NOMO-1 (cell line): ENCODE measurements around the gene EDARADD.

Experiments
- DNase-seq, 2 experiments: peaks; one replicate each; lab custom pipeline; 2025; ENCODE audit not compliant: unreplicated experiment in 2 of 2; lab: John Stamatoyannopoulos, UW

EDARADD gene

GRCh38 chr1:236391008-236391407, 3.1 kb upstream of the EDARADD start:
- DNase-seq: no peak

GRCh38 chr1:236392182-236392581, 1.9 kb upstream of the EDARADD start:
- no peak for DNase-seq

GRCh38 chr1:236394879-236395229, 768 bp downstream of the EDARADD start:
- peak in 1 of 2 experiments; percentile 19 for DNase-seq

- DNase-seq: peak; percentile 5 to 17
Observed at GRCh38 chr1:236395230-236395946, 1.3 kb downstream of the EDARADD start.

- DNase-seq: no peak
Observed at GRCh38 chr1:236395947-236396664, 2.0 kb downstream of the EDARADD start.

GRCh38 chr1:236396665-236397043, 2.6 kb downstream of the EDARADD start:
- no peak for DNase-seq

GRCh38 chr1:236397173-236397759, 3.2 kb downstream of the EDARADD start:
- DNase-seq: no peak

- no peak for DNase-seq
Observed at GRCh38 chr1:236398538-236398937, 4.5 kb downstream of the EDARADD start.

GRCh38 chr1:236400061-236400603, 6.0 kb downstream of the EDARADD start:
- DNase-seq: no peak

GRCh38 chr1:236401698-236402097, 7.6 kb downstream of the EDARADD start:
- no peak for DNase-seq

GRCh38 chr1:236403905-236404696, 10.0 kb downstream of the EDARADD start:
- DNase-seq: no peak

GRCh38 chr1:236407059-236407458, 13.0 kb downstream of the EDARADD start:
- no peak for DNase-seq

- no peak for DNase-seq
Observed at GRCh38 chr1:236413688-236414087, 19.6 kb downstream of the EDARADD start.

- DNase-seq: no peak
Observed at GRCh38 chr1:236416165-236416564, 22.1 kb downstream of the EDARADD start.

GRCh38 chr1:236417336-236417735, 23.2 kb downstream of the EDARADD start:
- no peak for DNase-seq

- DNase-seq: no peak
Observed at GRCh38 chr1:236419502-236419901, 25.4 kb downstream of the EDARADD start.

- no peak for DNase-seq
Observed at GRCh38 chr1:236421022-236421421, 26.9 kb downstream of the EDARADD start.

GRCh38 chr1:236421850-236422516, 27.9 kb downstream of the EDARADD start:
- no peak for DNase-seq

- DNase-seq: no peak
Observed at GRCh38 chr1:236422517-236422876, 28.4 kb downstream of the EDARADD start.

- no peak for DNase-seq
Observed at GRCh38 chr1:236425031-236425663, 31.1 kb downstream of the EDARADD start.
